NCI-H128 (cell line): ENCODE data around the gene KAT7.
"Not testable (repeated sequence)": the region's sequence is repeated elsewhere in the genome, so short reads cannot be mapped to it uniquely, and the experiment has no call there.

Experiments used
- DNase-seq: peaks from one replicate; lab custom pipeline; 2025; ENCODE audit not compliant: unreplicated experiment; lab: John Stamatoyannopoulos, UW

KAT7 gene

DNA sequence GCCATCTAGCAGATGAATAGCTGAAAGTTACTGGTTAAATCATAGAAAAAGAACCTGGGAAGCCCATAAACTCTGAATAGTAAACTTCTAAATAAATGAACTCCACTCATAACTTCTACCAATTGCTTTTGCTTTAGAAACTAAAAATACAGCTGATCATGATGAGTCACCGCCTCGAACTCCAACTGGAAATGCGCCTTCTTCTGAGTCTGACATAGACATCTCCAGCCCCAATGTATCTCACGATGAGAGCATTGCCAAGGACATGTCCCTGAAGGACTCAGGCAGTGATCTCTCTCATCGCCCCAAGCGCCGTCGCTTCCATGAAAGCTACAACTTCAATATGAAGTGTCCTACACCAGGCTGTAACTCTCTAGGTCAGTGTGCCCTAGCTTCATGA lies 9.7 kb downstream of the KAT7 start:
- no peak for DNase-seq

DNA sequence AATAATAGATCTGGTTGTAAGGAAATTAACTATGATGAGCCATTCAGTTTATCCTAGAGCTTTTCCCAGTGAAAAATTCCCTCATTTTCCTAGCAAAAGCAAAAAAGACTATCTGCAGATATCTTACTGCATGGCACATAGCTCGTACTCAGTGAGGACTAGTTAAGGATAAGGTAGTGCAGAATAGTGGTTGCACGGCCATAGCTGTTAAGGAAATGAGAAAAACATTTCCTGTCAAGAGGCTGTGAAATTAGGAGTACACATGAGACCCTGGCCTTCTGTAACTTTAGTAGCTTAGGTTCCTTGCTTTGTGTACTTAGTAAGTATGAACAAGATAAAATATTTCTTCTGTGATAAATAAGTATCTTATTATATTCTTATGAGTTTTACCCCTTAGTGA lies 10.3 kb downstream of the KAT7 start:
- DNase-seq, result no peak

DNA sequence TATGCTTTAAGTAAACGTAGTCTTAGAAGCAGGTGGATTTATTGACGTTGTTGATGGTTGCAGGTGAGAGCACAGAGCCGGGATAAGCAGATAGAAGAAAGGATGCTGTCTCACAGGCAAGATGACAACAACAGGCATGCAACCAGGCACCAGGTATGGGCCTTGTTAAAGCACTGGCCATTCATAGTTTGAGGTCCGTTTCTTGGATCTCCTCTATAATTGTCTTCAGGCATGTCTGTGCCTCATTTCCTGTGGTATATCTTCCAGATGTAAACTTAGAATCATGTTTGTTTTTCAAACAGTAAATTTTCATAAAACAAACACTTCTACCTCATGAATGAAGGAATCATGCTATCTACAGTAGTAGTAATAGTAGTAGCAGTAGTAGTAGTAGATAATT lies 20.6 kb downstream of the KAT7 start:
- no peak for DNase-seq

DNA sequence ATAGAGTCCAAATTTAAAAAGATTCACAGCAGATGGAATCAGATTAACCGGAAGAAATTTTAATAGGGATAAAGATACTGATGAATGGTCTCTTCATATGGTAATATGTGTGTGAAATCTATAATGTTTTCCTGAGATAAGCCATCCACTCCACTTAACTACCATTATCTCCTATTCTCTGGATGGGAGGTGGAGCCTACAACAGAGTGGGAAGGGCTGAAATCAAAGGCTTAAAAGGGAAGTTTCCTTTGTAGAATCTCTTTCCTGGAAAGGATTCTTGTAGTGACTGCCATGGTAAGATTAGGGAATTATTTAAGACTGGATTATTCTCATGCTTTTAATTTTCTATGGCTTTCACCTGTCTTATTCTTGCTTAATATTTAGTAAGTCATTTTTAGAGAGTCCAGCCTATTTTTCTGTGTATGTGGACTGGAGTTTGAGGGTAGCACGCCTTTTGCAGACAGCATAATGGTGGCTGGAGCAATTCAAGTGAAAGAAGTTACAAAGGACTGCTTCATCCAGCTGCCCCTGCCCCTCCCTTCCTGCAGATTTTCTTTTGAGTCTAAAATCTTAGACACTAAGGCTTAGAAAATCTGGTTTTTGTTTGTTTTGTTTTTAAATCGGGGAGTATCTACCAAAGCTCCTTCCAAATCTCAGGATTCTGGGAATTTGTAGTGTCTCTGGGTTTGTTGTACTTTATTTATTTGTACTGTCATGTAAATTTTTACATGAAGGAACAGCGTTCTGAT lies 26.5 kb downstream of the KAT7 start:
- DNase-seq, result no peak

DNA sequence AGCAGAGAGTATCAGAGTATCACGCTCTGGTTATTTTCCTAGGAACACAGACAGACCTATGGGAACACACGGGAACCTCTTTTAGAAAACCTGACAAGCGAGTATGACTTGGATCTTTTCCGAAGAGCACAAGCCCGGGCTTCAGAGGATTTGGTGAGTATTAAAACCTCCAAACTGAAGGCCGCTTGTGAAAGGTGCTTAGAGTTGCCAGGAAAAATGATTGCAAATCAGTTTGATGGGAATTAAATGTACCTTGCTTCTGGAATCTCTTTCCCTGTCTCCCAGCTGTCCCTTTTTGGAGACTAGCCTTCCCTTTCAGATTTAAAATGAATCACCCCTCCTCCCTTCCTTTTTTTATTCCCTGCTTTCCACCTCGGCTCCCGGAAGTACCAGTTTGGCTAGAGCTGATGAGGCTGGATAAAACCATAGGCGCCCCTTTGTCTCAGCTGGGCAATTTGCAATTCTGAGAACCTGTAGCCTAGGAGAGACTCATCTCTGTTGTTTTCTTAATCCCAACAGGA lies 27.3 kb downstream of the KAT7 start:
- DNase-seq, result no peak

DNA sequence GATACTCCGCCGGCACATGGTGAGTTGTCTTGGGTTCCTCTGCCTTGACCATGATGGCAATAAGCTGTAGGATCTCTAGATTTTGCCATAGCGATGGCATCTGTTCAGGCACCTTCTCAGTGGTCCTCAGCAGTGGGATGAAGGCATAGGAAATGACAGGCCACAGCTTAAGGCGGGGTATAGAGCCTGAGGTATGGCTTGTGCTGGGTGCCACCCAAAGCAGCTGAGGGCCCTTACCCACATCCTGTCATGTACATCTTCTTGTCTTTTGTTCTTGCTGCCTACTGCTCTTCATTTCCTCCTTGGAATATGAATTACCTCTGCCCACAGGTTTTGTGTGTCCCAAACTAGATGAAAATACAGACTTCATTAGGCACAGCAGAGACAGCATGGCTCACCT lies 29.5 kb downstream of the KAT7 start:
- DNase-seq, result no peak

DNA sequence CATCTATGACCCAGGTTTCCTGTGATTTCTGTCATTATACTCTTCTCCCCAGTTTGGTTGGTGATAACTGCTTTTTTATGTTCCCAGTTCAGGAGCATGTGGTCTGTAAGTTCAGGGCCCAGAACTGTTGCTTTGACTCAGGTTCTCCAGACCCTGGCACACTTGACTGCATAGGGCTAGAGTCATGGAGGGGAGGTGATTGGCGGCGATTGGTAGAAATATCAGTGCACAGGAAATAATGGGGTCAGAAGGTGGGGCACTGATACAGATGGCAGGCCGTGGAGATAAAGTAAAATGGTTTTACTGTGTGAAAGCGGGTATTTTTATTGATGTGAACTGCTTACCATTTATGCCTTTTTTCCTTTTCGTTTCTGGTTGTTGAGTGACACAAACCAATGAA lies 30.7 kb downstream of the KAT7 start:
- DNase-seq, result no peak

DNA sequence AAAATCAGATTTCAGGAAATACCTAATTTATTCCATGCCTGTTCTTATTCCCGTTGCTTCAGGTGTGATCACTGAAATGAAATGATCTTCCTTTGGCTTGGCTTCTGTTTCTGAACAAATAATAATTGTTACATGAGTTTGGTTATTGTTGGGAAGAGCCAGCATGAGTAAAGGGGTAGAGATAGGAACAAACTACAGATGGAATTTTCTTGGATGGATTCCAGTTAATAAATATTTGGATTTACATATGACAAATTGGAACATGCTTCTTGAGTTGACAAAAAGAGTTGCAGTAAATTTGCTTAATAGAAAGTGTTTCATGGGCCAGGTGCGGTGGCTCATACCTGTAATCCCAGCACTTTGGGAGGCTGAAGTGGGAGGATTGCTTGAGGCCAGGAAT lies 31.2 kb downstream of the KAT7 start:
- no peak for DNase-seq

DNA sequence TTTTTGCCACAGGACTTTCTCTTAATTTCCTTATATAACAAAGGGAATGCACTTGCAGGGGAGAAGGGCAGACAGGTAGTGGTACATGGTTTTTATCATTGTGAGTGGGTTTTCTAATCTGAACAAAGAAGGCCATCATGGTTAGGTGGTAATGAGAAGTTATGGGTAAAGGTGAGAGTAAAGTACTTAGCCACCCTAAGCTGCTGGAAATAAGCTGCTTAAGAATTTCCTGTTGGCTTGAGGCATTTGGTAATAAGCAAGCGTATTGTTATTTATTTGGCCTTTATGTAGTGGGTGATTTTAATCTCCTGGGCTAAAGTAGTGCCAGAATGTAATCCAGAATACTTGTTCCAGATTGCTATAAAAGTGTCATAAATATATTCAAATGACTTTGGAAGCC lies 32.3 kb downstream of the KAT7 start:
- DNase-seq, result no peak

DNA sequence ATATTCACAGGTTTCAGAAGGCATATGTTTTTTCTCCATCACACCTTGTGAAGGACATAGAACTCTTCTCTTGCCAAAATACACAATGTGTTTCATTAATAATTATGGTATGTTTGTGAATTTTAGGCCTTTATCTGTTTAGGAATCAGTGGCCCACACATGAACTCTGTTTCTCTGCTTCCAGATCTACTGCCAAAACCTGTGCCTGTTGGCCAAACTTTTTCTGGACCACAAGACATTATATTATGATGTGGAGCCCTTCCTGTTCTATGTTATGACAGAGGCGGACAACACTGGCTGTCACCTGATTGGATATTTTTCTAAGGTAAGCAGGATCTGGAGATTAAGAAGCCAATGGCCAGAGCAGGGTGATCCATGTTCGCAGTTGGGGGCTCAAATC lies 33.0 kb downstream of the KAT7 start:
- no peak for DNase-seq

DNA sequence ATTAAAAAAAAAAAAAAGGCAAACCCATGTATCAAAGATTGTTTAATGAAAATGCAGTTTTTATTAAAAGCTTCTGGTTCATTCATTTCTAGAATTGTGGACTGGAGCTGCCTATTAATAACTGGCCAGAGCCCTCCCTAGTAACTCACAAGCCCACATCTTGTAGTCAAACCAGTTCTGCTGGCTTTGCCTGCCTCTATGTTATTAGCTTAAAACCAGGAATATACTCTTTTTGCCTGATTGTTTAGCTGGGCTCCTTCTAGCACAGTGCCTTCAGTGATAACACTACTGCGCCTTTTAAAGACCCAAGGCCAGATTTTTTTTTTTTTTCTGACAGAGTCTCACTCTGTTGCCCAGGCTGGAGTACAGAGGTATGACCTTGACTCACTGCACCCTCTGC lies 33.4 kb downstream of the KAT7 start:
- no peak for DNase-seq

DNA sequence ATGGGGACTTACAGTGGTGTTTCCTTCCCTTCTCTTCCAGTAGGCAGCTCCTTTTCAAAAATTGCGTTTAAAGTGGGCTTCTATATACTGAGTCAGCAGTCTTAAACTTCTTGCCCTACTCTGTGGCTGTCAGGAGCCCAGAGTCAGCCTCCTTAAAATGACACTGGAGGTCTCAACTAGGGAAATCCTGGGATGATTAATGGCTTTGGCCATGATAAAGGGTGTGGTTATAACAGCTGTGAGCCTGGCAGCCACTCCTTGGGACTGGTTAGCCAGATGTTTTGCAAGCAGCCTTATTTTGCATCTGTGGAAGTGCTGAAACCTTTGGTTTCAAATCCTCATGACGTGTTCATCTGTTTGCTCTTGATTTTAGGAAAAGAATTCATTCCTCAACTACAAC lies 34.3 kb downstream of the KAT7 start:
- DNase-seq, result no peak

DNA sequence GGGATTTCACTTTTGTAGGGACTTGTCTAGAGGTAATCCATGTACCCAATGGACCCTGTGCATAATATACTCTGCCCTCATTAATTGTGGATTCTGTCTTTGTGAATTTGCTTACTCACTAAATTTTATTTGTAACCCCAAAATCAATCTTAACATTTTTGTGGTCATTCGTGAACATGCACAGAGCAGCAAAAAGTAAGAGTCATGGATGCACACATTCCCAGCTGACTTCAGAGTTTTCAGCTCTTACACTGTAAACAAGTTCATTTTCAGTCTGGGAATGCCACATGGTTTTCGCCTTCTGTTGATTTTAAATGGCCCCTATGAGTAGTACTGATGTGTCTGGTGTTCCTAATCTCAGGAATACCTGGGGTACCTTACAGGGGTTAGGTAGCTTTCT lies 35.1 kb downstream of the KAT7 start:
- DNase-seq, result no peak

DNA sequence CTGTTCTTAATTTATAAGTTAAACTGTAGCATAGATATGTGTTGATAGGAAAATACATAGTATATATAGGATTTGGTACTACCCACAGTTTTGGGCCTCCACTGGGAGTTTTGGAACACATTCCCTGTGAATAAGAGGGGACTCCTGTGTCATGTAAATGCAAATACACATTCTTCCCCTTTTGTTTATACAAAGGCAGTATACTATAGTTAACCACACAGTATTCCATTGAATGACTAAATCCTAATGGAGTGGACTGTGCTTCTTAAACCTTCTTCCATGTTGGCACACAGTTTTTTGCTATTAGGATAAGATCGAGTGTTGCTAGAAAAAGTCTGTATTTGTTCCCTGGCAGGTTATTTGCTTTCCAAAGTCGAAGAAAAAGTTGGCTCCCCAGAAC lies 37.2 kb downstream of the KAT7 start:
- DNase-seq, result no peak

DNA sequence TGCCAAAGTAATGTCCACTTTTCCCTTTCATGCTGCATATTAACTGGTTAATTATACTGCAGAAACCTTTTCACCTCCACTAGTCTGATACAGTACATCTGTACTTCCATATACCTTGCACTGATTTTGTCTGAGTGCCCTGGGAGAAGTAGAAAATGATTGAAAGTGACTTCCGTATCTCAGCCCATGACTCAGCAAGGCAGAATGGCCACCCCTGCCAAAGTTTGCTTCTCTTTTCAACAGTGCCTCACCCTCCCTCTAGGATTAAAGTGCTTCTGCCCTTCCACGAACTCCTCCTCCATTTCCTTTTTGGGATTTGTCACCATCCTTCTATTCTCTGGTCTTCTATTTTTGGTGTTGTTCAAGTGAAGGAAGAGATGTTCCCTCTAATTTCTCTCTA lies 39.8 kb downstream of the KAT7 start:
- DNase-seq, result not testable (repeated sequence)

DNA sequence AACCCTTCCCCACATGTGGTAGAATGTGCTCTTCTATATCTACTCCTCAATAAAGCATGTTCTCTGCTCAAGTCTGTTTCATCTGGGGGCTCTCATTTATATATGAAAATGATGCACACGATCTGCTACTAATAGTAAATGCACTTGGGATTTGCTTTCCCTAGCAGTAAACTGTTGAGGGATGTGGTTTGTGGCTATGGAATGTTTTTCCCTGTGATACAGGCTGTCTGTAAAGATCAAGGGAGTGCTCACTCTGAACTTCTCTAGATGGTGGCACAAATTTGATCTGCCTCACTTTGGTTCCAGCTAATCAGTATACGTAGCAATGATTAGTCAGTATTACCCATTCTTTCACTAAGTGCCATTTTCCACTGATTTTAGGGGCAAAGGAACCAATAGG lies 40.5 kb downstream of the KAT7 start:
- DNase-seq, result no peak

DNA sequence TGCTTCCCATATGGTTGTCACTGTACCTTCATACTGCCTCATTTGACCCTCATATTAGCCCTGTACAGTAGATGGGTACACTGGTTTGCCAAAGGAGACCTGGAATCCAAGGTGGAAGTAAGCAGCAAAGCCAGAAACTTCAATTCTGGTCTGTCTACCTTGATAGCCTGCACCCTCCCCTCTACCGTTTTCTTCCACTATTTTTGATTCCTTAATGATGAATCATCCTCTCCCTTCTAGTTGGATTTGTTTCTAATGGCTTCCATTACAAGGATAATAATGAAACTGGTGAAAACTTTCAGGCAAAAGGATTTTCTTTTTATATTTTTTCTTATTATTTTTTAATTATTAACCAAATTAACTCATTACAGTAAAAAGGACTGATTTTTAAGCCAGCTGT lies 42.1 kb downstream of the KAT7 start:
- no peak for DNase-seq

DNA sequence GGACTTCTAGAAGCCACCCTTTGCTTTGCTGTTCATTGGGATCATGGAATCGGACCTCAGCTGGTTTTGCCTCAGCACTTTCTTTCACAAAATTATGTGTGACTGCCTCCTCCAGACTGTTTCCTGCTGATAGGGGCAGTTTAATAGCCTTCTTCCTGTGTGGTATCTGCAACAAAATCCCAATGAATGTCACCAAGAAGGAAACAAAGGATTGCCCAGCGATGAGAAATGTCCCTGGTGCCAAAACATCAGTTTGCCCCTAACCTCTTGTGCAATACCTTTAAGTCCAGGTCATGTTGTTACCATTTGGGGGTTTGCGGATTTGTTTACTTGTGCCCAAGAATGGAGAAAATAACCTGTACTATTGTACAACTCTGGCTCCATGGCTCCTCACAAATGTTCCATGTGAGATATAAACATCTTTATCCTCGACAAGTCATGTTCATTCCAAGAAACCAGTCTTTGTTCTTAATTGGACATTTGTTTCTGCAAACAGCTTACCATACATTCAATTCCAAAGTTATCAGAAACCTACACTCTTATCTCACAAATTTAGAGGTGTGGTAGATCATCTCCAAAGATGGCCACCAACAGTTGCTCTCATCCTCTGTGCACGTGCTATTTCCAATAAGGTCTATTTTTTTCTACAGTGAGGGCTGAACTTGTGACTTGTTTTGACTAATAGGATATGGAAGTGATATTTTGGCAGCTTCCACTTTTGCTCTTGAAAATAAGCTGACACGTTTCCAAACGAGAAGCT lies 44.5 kb downstream of the KAT7 start:
- DNase-seq, result no peak

DNA sequence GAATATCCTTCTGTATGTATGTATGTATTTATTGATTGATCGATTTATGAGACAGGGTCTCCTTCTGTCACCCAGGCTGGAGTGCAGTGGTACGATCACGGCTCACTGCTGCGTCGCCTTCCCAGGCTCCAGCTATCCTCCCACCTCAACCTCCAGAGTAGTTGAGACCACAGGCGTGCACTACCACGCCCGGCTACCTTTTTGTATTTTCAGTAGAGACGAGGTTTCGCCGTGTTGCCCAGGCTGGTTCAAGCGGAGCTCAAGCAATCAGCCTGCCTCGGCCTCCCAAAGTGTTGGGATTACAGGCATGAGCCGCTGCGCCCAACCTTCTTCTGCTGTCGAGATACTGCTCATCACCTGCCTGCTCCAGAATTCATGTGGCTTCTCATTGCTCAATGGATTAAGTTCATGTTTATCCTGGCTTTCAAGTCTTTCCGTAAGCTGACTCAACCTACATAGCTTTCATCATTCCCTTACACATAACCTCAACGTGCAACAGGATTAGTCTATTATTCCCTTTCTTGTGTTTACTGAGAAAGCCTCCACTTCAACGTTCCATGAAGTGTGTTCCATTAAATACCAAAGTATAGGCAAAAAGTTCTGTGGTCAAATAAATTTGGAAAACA lies 45.8 kb downstream of the KAT7 start:
- DNase-seq, result no peak

DNA sequence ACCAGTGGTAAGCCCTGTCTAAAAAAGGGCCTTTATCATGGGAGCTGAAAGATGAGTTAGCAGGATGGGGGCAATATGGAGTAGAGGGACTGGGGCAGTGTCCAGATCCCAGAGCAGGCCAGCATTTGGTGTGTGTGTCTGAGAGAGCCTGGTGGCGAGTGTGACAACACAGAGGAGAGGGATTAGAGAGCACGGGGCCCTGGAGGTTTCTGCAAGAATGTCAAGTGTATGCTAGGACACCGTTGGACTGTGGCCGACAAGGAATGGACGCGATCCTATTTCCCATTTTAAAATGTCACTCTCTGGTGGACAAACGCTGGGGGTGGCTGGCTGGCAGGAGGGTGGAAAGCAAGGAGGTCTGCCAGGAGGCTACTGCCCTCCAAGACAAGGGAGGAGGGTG lies 47.0 kb downstream of the KAT7 start:
- DNase-seq, result no peak

DNA sequence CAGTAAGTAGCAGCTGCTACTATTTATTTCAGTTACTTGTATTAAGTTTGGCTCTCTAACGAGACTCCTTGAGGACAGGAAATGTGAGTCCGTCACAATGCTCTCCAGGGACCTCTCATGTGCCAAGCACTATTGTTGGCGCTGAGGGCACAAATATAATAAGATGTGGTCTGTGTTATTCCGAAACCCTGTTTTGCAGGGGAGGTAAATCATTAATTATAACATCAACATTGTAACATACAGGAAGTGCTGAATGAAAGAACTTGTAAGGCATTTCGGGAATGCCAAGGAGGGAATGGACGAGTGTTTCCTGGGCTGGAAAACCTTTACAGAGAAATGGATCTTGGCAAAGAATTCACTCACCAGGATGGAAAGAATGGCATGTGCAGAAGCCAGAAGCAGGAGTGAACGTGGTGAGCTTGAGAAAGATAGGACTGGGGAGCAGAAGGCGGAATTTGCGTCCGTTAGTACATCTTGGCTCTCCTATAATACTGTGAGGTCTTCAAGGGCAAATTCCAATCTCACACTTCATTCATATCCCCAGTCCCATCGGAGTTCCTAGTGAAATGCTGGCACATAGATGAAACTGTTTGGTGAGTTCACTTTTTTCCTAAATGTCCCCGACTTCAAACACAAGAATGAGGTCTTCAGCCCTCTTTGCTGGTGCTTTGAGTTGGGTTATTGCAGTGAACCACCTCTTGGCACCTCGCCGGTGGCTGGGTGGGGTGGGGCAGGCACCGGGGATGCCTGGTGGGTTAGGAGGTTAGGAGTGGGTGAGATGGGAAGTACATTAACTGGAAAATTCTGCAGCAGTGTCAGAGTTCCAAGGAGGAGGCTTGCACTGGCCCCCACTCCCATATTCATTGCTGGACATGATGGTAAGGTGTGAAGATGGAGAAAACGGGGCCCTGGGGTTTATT lies 47.9 kb downstream of the KAT7 start:
- DNase-seq, result no peak
